Stimulated activated naive B cell treated with anti-CD40 and anti-IgM and Interleukin-4, amounts not matched to agents 10 μg/mL and 1 μg/mL and 100 μg/mL, for 72 hours (primary cell): ENCODE measurements around the gene KIF2A.

Experiments used
- ATAC-seq, 2 donors: fragments of 150-1000 bp; cut with Tn5 transposase; replicated peaks; 2 replicates each; pipeline ENCODE4 v1.10.0; 2021; ENCODE audit warnings: moderate library complexity in 1 of 2
- DNase-seq: peaks from one replicate; pipeline ENCODE4 v3.0.0; 2021
- H3K27ac Mint-ChIP-seq: one replicate; pipeline ENCODE4 v1.8.0; 2022; ENCODE audit warnings: mild to moderate bottlenecking, mixed read lengths
- H3K27me3 Mint-ChIP-seq, 2 donors: one replicate each; pipeline ENCODE4 v1.8.0; 2022; ENCODE audit warnings: mixed read lengths in 2 of 2
- H3K36me3 Mint-ChIP-seq, 2 donors: one replicate each; pipeline ENCODE4 v1.8.0; 2022; ENCODE audit warnings: mixed read lengths in 2 of 2, mild to moderate bottlenecking in 1 of 2
- H3K4me1 Mint-ChIP-seq, 2 donors: one replicate each; pipeline ENCODE4 v1.8.0; 2022; ENCODE audit warnings: mixed read lengths in 2 of 2, mild to moderate bottlenecking in 1 of 2
- H3K4me3 Mint-ChIP-seq, 2 donors: one replicate each; pipeline ENCODE4 v1.8.0; 2022; ENCODE audit warnings: mild to moderate bottlenecking in 2 of 2, mixed read lengths in 2 of 2, moderate library complexity in 1 of 2
- H3K9me3 Mint-ChIP-seq, 2 donors: one replicate each; pipeline ENCODE4 v1.8.0; 2022; ENCODE audit warnings: mixed read lengths in 2 of 2, mild to moderate bottlenecking in 1 of 2

KIF2A gene

GRCh38 chr5:62305715-62306322 is at the start of gene KIF2A:
Gene KIF2A (plus strand): TSS chr5:62306206. CDS start chr5:62306473, 267 bp downstream.
- Mint-ChIP-seq H3K4me1 (peaks cover 32 to 36% of the 10 kb centered on the region in 2 donors), H3K27me3 (no peaks in the 10 kb centered on the region), H3K36me3 (peaks cover 22 to 29% of the 10 kb centered on the region in 2 donors), H3K9me3 (no peaks in the 10 kb centered on the region), H3K27ac (peak within 1 kb of the TSS; percentile 97), H3K4me3 (peak within 1 kb of the TSS; percentile 87 to 100)
- DNase-seq = peak; percentile 96
- ATAC-seq = peak; percentile 92

- H3K27me3 Mint-ChIP-seq = no peaks in the 10 kb centered on the region
- no peak for DNase-seq
- H3K27ac Mint-ChIP-seq = peak overlapping the region; percentile 77
- ATAC-seq = no peak
- peaks cover 9 to 27% of the 10 kb centered on the region in 2 donors for H3K4me1 Mint-ChIP-seq
- peaks cover 7 to 10% of the 10 kb centered on the region in 2 donors for H3K36me3 Mint-ChIP-seq
- peaks cover 6 to 10% of the 10 kb centered on the region in 2 donors for H3K9me3 Mint-ChIP-seq
- H3K4me3 Mint-ChIP-seq = no peak overlapping the region
Measured at GRCh38 chr5:62257020-62257367, 49.0 kb upstream of the KIF2A start.

- DNase-seq (no peak), ATAC-seq (no peak)
- Mint-ChIP-seq H3K36me3 (no peaks in the 10 kb centered on the region), H3K27me3 (no peaks in the 10 kb centered on the region), H3K4me1 (peaks cover 9 to 27% of the 10 kb centered on the region in 2 donors), H3K4me3 (no peak overlapping the region), H3K9me3 (no peaks in the 10 kb centered on the region), H3K27ac (no peak overlapping the region)
Measured at GRCh38 chr5:62258654-62259053, 47.4 kb upstream of the KIF2A start.

- H3K27ac Mint-ChIP-seq = no peak overlapping the region
- no peak for DNase-seq
- ATAC-seq = no peak
- no peaks in the 10 kb centered on the region for H3K9me3 Mint-ChIP-seq
- H3K36me3 Mint-ChIP-seq = no peaks in the 10 kb centered on the region
- H3K4me3 Mint-ChIP-seq = no peak overlapping the region
- peaks cover 9 to 26% of the 10 kb centered on the region in 2 donors for H3K4me1 Mint-ChIP-seq
- no peaks in the 10 kb centered on the region for H3K27me3 Mint-ChIP-seq
Measured at GRCh38 chr5:62259699-62260250, 46.2 kb upstream of the KIF2A start.

- no peaks in the 10 kb centered on the region for H3K36me3 Mint-ChIP-seq
- H3K4me1 Mint-ChIP-seq = peaks cover 9 to 20% of the 10 kb centered on the region in 2 donors
- H3K4me3 Mint-ChIP-seq = no peak overlapping the region
- no peaks in the 10 kb centered on the region for H3K9me3 Mint-ChIP-seq
- H3K27ac Mint-ChIP-seq = no peak overlapping the region
- no peak for DNase-seq
- no peaks in the 10 kb centered on the region for H3K27me3 Mint-ChIP-seq
- ATAC-seq = peak; percentile 27 to 55
Measured at GRCh38 chr5:62260513-62260912, 45.5 kb upstream of the KIF2A start.

- ATAC-seq = no peak
- peaks cover 6 to 10% of the 10 kb centered on the region in 2 donors for H3K4me1 Mint-ChIP-seq
- H3K4me3 Mint-ChIP-seq = no peak overlapping the region
- H3K9me3 Mint-ChIP-seq = no peaks in the 10 kb centered on the region
- no peaks in the 10 kb centered on the region for H3K36me3 Mint-ChIP-seq
- no peak overlapping the region for H3K27ac Mint-ChIP-seq
- H3K27me3 Mint-ChIP-seq = no peaks in the 10 kb centered on the region
- no peak for DNase-seq
Measured at GRCh38 chr5:62263401-62263800, 42.6 kb upstream of the KIF2A start.

GRCh38 chr5:62265648-62266112 is 40.3 kb upstream of the KIF2A start:
- Mint-ChIP-seq H3K27ac (no peak overlapping the region), H3K4me1 (peaks cover 4 to 11% of the 10 kb centered on the region in 2 donors), H3K36me3 (no peaks in the 10 kb centered on the region), H3K27me3 (no peaks in the 10 kb centered on the region), H3K9me3 (no peaks in the 10 kb centered on the region), H3K4me3 (no peak overlapping the region)
- no peak for ATAC-seq
- DNase-seq = no peak

GRCh38 chr5:62266573-62266972 is 39.4 kb upstream of the KIF2A start:
- no peaks in the 10 kb centered on the region for H3K9me3 Mint-ChIP-seq
- no peaks in the 10 kb centered on the region for H3K36me3 Mint-ChIP-seq
- no peak overlapping the region for H3K27ac Mint-ChIP-seq
- no peak for ATAC-seq
- no peaks in the 10 kb centered on the region for H3K27me3 Mint-ChIP-seq
- no peak for DNase-seq
- peaks cover 9 to 15% of the 10 kb centered on the region in 2 donors for H3K4me1 Mint-ChIP-seq
- no peak overlapping the region for H3K4me3 Mint-ChIP-seq

- H3K36me3 Mint-ChIP-seq = no peaks in the 10 kb centered on the region
- no peak overlapping the region for H3K27ac Mint-ChIP-seq
- peaks cover 0 to 5% of the 10 kb centered on the region in 2 donors for H3K27me3 Mint-ChIP-seq
- H3K9me3 Mint-ChIP-seq = peaks cover 0 to 3% of the 10 kb centered on the region in 2 donors
- ATAC-seq (peak in 1 of 2 donors; percentile 53), DNase-seq (no peak)
- H3K4me1 Mint-ChIP-seq = peaks cover 14 to 21% of the 10 kb centered on the region in 2 donors
- H3K4me3 Mint-ChIP-seq = no peak overlapping the region
Measured at GRCh38 chr5:62268234-62268633, 37.8 kb upstream of the KIF2A start.

GRCh38 chr5:62268792-62269191 is 37.2 kb upstream of the KIF2A start:
- no peak for ATAC-seq
- Mint-ChIP-seq H3K4me3 (no peak overlapping the region), H3K4me1 (peaks cover 14 to 21% of the 10 kb centered on the region in 2 donors)

GRCh38 chr5:62271370-62271769 is 34.6 kb upstream of the KIF2A start:
- Mint-ChIP-seq H3K4me3 (no peak overlapping the region), H3K27me3 (peaks cover 0 to 5% of the 10 kb centered on the region in 2 donors), H3K36me3 (no peaks in the 10 kb centered on the region), H3K4me1 (peaks cover 11 to 21% of the 10 kb centered on the region in 2 donors), H3K9me3 (peaks cover 0 to 6% of the 10 kb centered on the region in 2 donors), H3K27ac (peak overlapping the region; percentile 32)
- DNase-seq (no peak), ATAC-seq (peak in 1 of 2 donors; percentile 18)

More at GRCh38 chr5:62268792-62269191, 37.2 kb upstream of the KIF2A start:
- H3K36me3 Mint-ChIP-seq = no peaks in the 10 kb centered on the region
- H3K27ac Mint-ChIP-seq = no peak overlapping the region
- H3K27me3 Mint-ChIP-seq = peaks cover 0 to 5% of the 10 kb centered on the region in 2 donors
- DNase-seq = no peak
- peaks cover 0 to 6% of the 10 kb centered on the region in 2 donors for H3K9me3 Mint-ChIP-seq

GRCh38 chr5:62271870-62272269 is 34.1 kb upstream of the KIF2A start:
- Mint-ChIP-seq H3K4me1 (peaks cover 11 to 22% of the 10 kb centered on the region in 2 donors), H3K27ac (peak overlapping the region; percentile 56), H3K4me3 (no peak overlapping the region), H3K36me3 (no peaks in the 10 kb centered on the region), H3K27me3 (peaks cover 0 to 5% of the 10 kb centered on the region in 2 donors), H3K9me3 (peaks cover 0 to 6% of the 10 kb centered on the region in 2 donors)
- DNase-seq (no peak), ATAC-seq (peak in 1 of 2 donors; percentile 65)

GRCh38 chr5:62273687-62274086 is 32.3 kb upstream of the KIF2A start:
- peaks cover 13 to 24% of the 10 kb centered on the region in 2 donors for H3K4me1 Mint-ChIP-seq
- peak overlapping the region; percentile 34 for H3K27ac Mint-ChIP-seq
- ATAC-seq (no peak), DNase-seq (no peak)
- no peaks in the 10 kb centered on the region for H3K36me3 Mint-ChIP-seq
- peaks cover 0 to 6% of the 10 kb centered on the region in 2 donors for H3K9me3 Mint-ChIP-seq
- H3K27me3 Mint-ChIP-seq = peaks cover 3 to 8% of the 10 kb centered on the region in 2 donors
- no peak overlapping the region for H3K4me3 Mint-ChIP-seq

- Mint-ChIP-seq H3K4me1 (peaks cover 13 to 25% of the 10 kb centered on the region in 2 donors), H3K27ac (no peak overlapping the region), H3K27me3 (peaks cover 7 to 11% of the 10 kb centered on the region in 2 donors), H3K4me3 (no peak overlapping the region), H3K9me3 (peaks cover 0 to 6% of the 10 kb centered on the region in 2 donors), H3K36me3 (no peaks in the 10 kb centered on the region)
- no peak for DNase-seq
- no peak for ATAC-seq
Measured at GRCh38 chr5:62275581-62275980, 30.4 kb upstream of the KIF2A start.

GRCh38 chr5:62281411-62281810 is 24.6 kb upstream of the KIF2A start:
- DNase-seq (no peak), ATAC-seq (no peak)
- Mint-ChIP-seq H3K36me3 (peaks cover 4 to 17% of the 10 kb centered on the region in 2 donors), H3K4me1 (peaks cover 22 to 36% of the 10 kb centered on the region in 2 donors), H3K9me3 (peaks cover 3 to 9% of the 10 kb centered on the region in 2 donors), H3K27ac (no peak overlapping the region), H3K4me3 (no peak overlapping the region), H3K27me3 (peaks cover 6 to 13% of the 10 kb centered on the region in 2 donors)
